Body of pancreas (tissue), 4 donors: ENCODE measurements around the gene POLR1C.
"Not testable (repeated sequence)": the region's sequence is repeated elsewhere in the genome, so short reads cannot be mapped to it uniquely, and the experiment has no call there.

Experiments
- CTCF ChIP-seq, 7 experiments: fragments of 450-650 bp in 4 of 7; fragments of 200-600 bp in 3 of 7; sonication (generic) in 3 of 7; IDR thresholded peaks; one replicate each; pipeline ENCODE4 v1.5.1; 2016 to 2019; ENCODE audit warnings: antibody characterized with exemption in 7 of 7
- POLR2A ChIP-seq, 3 donors: fragments of 450-650 bp; IDR thresholded peaks; one replicate each; pipeline ENCODE4 v1.6.1; 2016; ENCODE audit warnings: antibody characterized with exemption in 3 of 3, mild to moderate bottlenecking in 2 of 3

- not testable (repeated sequence) for TF ChIP-seq CTCF, POLR2A (IDR thresholded peaks at IDR 0.05)
Observed at GRCh38 chr6:43467265-43467664, 49.6 kb upstream of the POLR1C start.
